Muscle layer of colon (tissue), 2 donors: Measurements from ENCODE around the gene PROX1.
"Not testable (repeated sequence)": the region's sequence is repeated elsewhere in the genome, so short reads cannot be mapped to it uniquely, and the experiment has no call there.

Experiments used
- H3K27ac ChIP-seq: one replicate; pipeline ENCODE4 v1.7.0; 2013; ENCODE audit warnings: low read depth, mild to moderate bottlenecking, low read length, moderate library complexity
- H3K27me3 ChIP-seq, 2 donors: one replicate each; pipeline ENCODE4 v1.7.0; 2013; ENCODE audit warnings: low read length in 2 of 2, mild to moderate bottlenecking in 2 of 2; ENCODE audit not compliant: insufficient read depth in 2 of 2, control insufficient read depth in 1 of 2
- H3K36me3 ChIP-seq: one replicate; pipeline ENCODE4 v1.7.0; 2013; ENCODE audit warnings: mild to moderate bottlenecking, low read length; ENCODE audit not compliant: insufficient read depth
- H3K4me1 ChIP-seq: one replicate; pipeline ENCODE4 v1.7.0; 2013; ENCODE audit warnings: mild to moderate bottlenecking, low read length; ENCODE audit not compliant: insufficient read depth
- H3K4me3 ChIP-seq, 2 donors: one replicate each; pipeline ENCODE4 v1.7.0; 2013; ENCODE audit warnings: low read length in 2 of 2, low read depth in 1 of 2, mild to moderate bottlenecking in 1 of 2, moderate library complexity in 1 of 2
- H3K9ac ChIP-seq: one replicate; pipeline ENCODE4 v1.7.0; 2013; ENCODE audit warnings: low read length
- H3K9me3 ChIP-seq: one replicate; pipeline ENCODE4 v1.7.0; 2013; ENCODE audit warnings: mild to moderate bottlenecking, low read length
- donor health status: abdominal sarcoma.
- donor health status: Adenocarcinoma of cecum.

The PROX1 gene

DNA sequence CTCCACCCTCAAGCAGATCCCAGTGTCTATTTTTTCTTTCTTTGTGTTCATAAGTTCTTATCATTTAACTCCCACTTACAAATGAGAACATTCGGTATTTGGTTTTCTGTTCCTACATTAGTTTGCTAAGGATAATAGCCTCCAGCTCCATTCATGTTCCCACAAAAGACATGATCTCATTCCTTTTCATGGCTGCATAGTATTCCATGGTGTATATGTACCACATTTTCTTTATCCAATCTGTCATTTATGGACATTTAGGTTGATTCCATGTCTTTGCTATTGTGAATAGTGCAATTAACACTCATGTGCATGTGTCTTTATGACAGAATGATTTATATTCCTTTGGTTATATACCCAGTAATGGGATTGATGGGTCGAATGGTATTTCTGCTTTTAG lies 101.2 kb downstream of the PROX1 start:
- not testable (repeated sequence) for H3K9me3 ChIP-seq, H3K4me3 ChIP-seq, H3K27me3 ChIP-seq, H3K4me1 ChIP-seq, H3K27ac ChIP-seq, H3K36me3 ChIP-seq, H3K9ac ChIP-seq
